Fibroblast of villous mesenchyme (primary cell): ENCODE measurements around the gene TESMIN. TPM values are rescaled to one million over a fixed set of nuclear protein-coding genes. Genes with fewer than 3 reads are reported as not detected.

ENCODE experiments used
- DNase-seq: peaks from one replicate; pipeline ENCODE4 v3.0.0-alpha.2; 2010; ENCODE audit warnings: low read depth
- H3K4me3 ChIP-seq: 2 replicates; pipeline ENCODE4 v1.5.1; 2011; ENCODE audit warnings: low read depth, mild to moderate bottlenecking, low read length
- CTCF ChIP-seq: IDR thresholded peaks from 2 replicates; pipeline ENCODE4 v1.5.1; 2012; ENCODE audit warnings: low read depth, mild to moderate bottlenecking, low read length; ENCODE audit not compliant: insufficient read depth
- total RNA-seq: library from RNA; depleted of rRNA; stranded (reverse); fragments of >200 nt; gene quantifications from 2 replicates; pipeline ENCODE4 v1.2.3, GENCODE V29; 2012

The TESMIN gene
- total RNA-seq = 0.32 and 2.6 TPM in 2 replicates

GRCh38 chr11:68751331-68751856, at the start of gene TESMIN:
TESMIN (minus strand) TSS chr11:68751520; CDS start chr11:68750660, 860 bp downstream.
- peak within 1 kb of the TSS; percentile 49 for H3K4me3 ChIP-seq
- DNase-seq = peak; percentile 80

GRCh38 chr11:68798221-68798813, 47.0 kb upstream of the TESMIN start:
- peak; percentile 14 for DNase-seq
- peak; percentile 68 for TF ChIP-seq CTCF
- H3K4me3 ChIP-seq = no peak overlapping the region

More at GRCh38 chr11:68751331-68751856, at the start of gene TESMIN:
- no peak for TF ChIP-seq CTCF

- DNase-seq = no peak
- no peak overlapping the region for H3K4me3 ChIP-seq
- TF ChIP-seq CTCF = no peak
Observed at GRCh38 chr11:68796801-68797200, 45.5 kb upstream of the TESMIN start.

GRCh38 chr11:68792400-68792966, 41.2 kb upstream of the TESMIN start:
- no peak overlapping the region for H3K4me3 ChIP-seq
- DNase-seq = peak; percentile 43
- no peak for TF ChIP-seq CTCF

GRCh38 chr11:68784653-68785052, 33.3 kb upstream of the TESMIN start:
- no peak for TF ChIP-seq CTCF
- H3K4me3 ChIP-seq = no peak overlapping the region
- DNase-seq = no peak

GRCh38 chr11:68783216-68783821, 32.0 kb upstream of the TESMIN start:
- TF ChIP-seq CTCF = no peak
- H3K4me3 ChIP-seq = no peak overlapping the region
- no peak for DNase-seq
